ENCODE results near the gene SCAMP2. TPM values are rescaled to one million over a fixed set of nuclear protein-coding genes. Genes with fewer than 3 reads are reported as not detected.

The SCAMP2 gene
- total RNA-seq, 4 donors from 2014 or later = 55.5 to 99.4 (median 63.7) TPM

- ATAC-seq (ENCODE audit: low FRiP score) (no peak), DNase-seq (ENCODE audit: low spot score) (no peak)
- TF ChIP-seq CTCF (IDR thresholded peaks at IDR 0.05) = no peak
Observed at GRCh38 chr15:74854453-74855022, 18.6 kb downstream of the SCAMP2 start.

GRCh38 chr15:74851960-74852359, 21.2 kb downstream of the SCAMP2 start:
- ATAC-seq (ENCODE audit: low FRiP score) (no peak), DNase-seq (ENCODE audit: low spot score) (no peak)
- no peak for TF ChIP-seq CTCF (IDR thresholded peaks at IDR 0.05)

GRCh38 chr15:74850393-74850792, 22.8 kb downstream of the SCAMP2 start:
- ATAC-seq (ENCODE audit: low FRiP score) = no peak
- no peak for DNase-seq (ENCODE audit: low spot score)
- TF ChIP-seq CTCF (IDR thresholded peaks at IDR 0.05) = no peak

DNA sequence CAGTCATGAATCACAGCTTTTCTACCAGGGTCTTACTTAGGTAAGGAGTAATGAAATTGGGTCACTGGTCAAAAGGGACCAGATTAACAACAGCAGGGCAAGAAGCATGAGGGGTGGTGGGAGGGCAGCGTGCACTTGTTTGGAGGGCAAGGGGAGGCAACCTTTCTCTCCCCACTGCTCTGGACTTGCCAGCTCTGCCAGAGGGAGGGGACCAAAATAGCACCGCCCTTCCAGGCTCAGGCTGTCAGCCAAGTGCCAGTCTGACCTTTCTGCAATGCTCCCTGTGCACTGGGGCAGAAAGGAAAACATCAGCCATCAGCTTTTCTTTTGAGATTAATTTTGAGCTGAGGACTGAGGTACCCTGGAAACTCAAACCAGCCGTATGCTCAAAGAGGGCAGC, 25.7 kb downstream of the SCAMP2 start:
- ATAC-seq (ENCODE audit: low FRiP score) (no peak), DNase-seq (ENCODE audit: low spot score) (no peak)
- no peak for TF ChIP-seq CTCF (IDR thresholded peaks at IDR 0.05)

DNA sequence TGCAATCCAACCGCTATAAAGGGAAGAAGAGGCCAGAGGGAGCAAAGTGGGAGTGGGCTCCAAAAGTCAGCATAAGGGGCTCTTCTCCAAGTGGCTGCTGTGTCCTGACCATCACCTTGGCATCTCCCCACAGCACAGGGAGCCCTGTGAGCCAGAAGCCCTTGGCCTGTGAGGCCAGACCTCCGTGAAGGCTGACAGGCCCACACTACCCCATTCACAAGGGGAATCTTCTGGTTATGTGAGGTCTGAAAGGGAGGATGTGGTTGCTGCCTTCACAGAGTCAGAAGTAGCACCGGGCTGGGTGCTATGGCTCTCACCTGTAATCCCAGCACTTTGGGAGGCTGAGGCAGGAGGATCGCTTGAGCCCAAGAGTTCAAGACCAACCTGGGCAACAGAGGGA, 27.6 kb downstream of the SCAMP2 start:
- no peak for ATAC-seq (ENCODE audit: low FRiP score)
- no peak for DNase-seq (ENCODE audit: low spot score)
- TF ChIP-seq CTCF (IDR thresholded peaks at IDR 0.05) = no peak

- TF ChIP-seq CTCF (IDR thresholded peaks at IDR 0.05) = no peak
- no peak for ATAC-seq (ENCODE audit: low FRiP score)
- DNase-seq (ENCODE audit: low spot score) = no peak
Observed at GRCh38 chr15:74845208-74845568, 28.0 kb downstream of the SCAMP2 start.

DNA sequence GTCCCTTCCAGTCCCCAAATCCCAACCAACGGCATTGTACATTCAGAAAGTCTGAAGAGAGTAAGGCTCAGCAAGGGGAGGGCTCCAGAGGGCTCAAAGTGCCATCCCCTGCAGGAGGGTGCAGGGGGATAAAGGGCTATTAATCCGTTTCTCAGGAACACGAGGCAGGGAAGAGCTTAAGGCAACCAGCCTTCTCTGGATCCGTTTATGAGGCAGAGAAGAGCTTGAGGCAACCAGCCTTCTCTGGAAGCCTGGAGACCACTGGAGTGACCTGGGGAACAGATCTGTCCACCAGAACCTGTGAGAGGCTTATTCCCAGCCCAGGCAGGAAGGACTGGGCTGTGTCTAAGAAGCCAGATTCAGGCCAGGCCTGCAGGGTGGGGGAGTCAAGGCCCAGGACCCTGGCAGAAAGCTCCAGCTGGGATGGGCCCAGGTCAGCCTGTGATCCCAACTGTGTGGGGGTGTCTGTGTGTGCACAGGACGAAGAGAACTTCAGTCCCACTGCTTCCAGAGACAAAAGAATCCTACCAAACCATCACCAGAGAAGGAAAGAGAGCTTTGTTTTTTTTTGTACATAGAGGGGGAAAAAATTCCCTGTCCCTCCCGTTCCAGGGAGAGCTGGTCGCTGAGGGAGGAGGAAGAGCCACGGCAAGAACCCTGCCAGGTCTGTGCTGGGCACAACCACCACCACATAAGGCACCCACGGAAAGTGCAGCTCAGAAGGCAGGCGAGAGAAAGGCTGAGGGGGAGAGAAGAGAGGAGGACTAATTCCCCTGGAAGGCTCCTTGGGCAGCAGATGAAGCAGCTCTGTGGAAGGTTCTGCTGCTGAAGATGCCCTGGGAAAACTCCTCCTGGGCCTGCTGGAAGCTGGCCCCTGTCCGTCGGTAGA, 28.6 kb downstream of the SCAMP2 start:
- no peak for TF ChIP-seq CTCF (IDR thresholded peaks at IDR 0.05)

More for the DNA sequence above, 28.6 kb downstream of the SCAMP2 start:
- DNase-seq (ENCODE audit: low spot score) (no peak), ATAC-seq (ENCODE audit: low FRiP score) (no peak)

All from omental fat pad (tissue), 4 donors.